CD4-positive, alpha-beta T cell (primary cell): Measurements from ENCODE around the gene OR2A25. TPM values are rescaled to one million over a fixed set of nuclear protein-coding genes. Genes with fewer than 3 reads are reported as not detected.

Experiments
- ATAC-seq: fragments of 200-7000 bp; cut with Tn5 transposase; one replicate; pipeline ENCODE4 v1.10.0; 2022; ENCODE audit warnings: mild to moderate bottlenecking; ENCODE audit not compliant: poor library complexity
- CTCF ChIA-PET: fragments of 350-600 bp; sonication (Branson Sonifier 250); formaldehyde crosslinking; loops from one replicate; lab custom pipeline; 2021; ENCODE audit warnings: antibody characterized with exemption, inconsistent platforms; lab: Charles Lee
- POLR2A ChIA-PET: fragments of 350-600 bp; sonication (Branson Sonifier 250); formaldehyde crosslinking; loops from one replicate; lab custom pipeline; 2021; ENCODE audit warnings: antibody characterized with exemption, inconsistent platforms; lab: Charles Lee
- DNase-seq, 14 experiments: peaks; one replicate each; pipeline ENCODE4 v3.0.0-alpha.2; 2013 to 2020; ENCODE audit warnings: mixed read lengths in 2 of 14
- H3K27ac ChIP-seq, 2 donors: one replicate each; pipeline versions ENCODE4 v1.5.1 to v1.7.0; 2013; ENCODE audit warnings: low read length in 2 of 2, low read depth in 1 of 2, mild to moderate bottlenecking in 1 of 2
- H3K27me3 ChIP-seq, 2 experiments: 1 replicate in 1 of 2; 2 replicates in 1 of 2; pipeline versions ENCODE4 v1.6.1 to v1.7.0; 2013; ENCODE audit warnings: low read length in 2 of 2, control low read depth in 1 of 2, mild to moderate bottlenecking in 1 of 2, moderate library complexity in 1 of 2; ENCODE audit not compliant: insufficient read depth in 2 of 2, control insufficient read depth in 1 of 2
- H3K36me3 ChIP-seq: one replicate; pipeline ENCODE4 v1.6.1; 2013; ENCODE audit warnings: low read length, control low read depth; ENCODE audit not compliant: insufficient read depth
- H3K4me1 ChIP-seq: one replicate; pipeline ENCODE4 v1.6.1; 2013; ENCODE audit warnings: low read length, control low read depth; ENCODE audit not compliant: insufficient read depth
- H3K4me3 ChIP-seq: one replicate; pipeline ENCODE4 v1.5.1; 2013; ENCODE audit warnings: mild to moderate bottlenecking, low read length, moderate library complexity
- H3K9me3 ChIP-seq, 2 experiments: 1 replicate in 1 of 2; 2 replicates in 1 of 2; pipeline versions ENCODE4 v1.6.1 to v1.7.0; 2013; ENCODE audit warnings: low read length in 2 of 2, mild to moderate bottlenecking in 2 of 2, control low read depth in 1 of 2, moderate library complexity in 1 of 2; ENCODE audit not compliant: control insufficient read depth in 1 of 2, insufficient read depth in 1 of 2
- H3K27ac Mint-ChIP-seq: one replicate; pipeline ENCODE4 v1.8.0; 2020; ENCODE audit warnings: mixed read lengths
- H3K27me3 Mint-ChIP-seq: one replicate; pipeline ENCODE4 v1.8.0; 2021; ENCODE audit warnings: mixed read lengths
- H3K36me3 Mint-ChIP-seq: one replicate; pipeline ENCODE4 v1.8.0; 2021; ENCODE audit warnings: low read depth, mixed read lengths
- H3K4me1 Mint-ChIP-seq: one replicate; pipeline ENCODE4 v1.8.0; 2021; ENCODE audit warnings: low read depth, mixed read lengths
- H3K4me3 Mint-ChIP-seq: one replicate; pipeline ENCODE4 v1.8.0; 2020; ENCODE audit warnings: mild to moderate bottlenecking, mixed read lengths
- H3K9me3 Mint-ChIP-seq: one replicate; pipeline ENCODE4 v1.8.0; 2020; ENCODE audit warnings: mixed read lengths
- CTCF ChIP-seq: fragments of 200-600 bp; IDR thresholded peaks from one replicate; pipeline ENCODE4 v1.8.0; 2022; ENCODE audit warnings: antibody characterized with exemption, mild to moderate bottlenecking
- intact Hi-C, 2 experiments: fragments of 100-400 bp; cut with DNase I in 1 of 2; cut with micrococcal nuclease in 1 of 2; formaldehyde crosslinking; loops; one replicate each; pipeline versions ENCODE4 v1.15.1 to v1.9.0; 2023 to 2025; cut with DNase I, micrococcal nuclease
- total RNA-seq, 174 experiments: library from RNA in 2 of 174; stranded (reverse) in 2 of 174; gene quantifications; one replicate each; pipeline ENCODE4 v1.2.3 and lab custom pipeline; 2021 to 2026

Gene OR2A25
- total RNA-seq, 2 experiments from 2014 or later, result not detected

- Histone ChIP-seq H3K4me3 (no peak overlapping the region), H3K27me3 (no peaks in the 10 kb centered on the region), H3K36me3 (no peaks in the 10 kb centered on the region), H3K9me3 (no peaks in the 10 kb centered on the region), H3K4me1 (no peaks in the 10 kb centered on the region), H3K27ac (no peak overlapping the region)
- POLR2A ChIA-PET, result no interaction called here
- ATAC-seq (no peak), DNase-seq (no peak)
- Mint-ChIP-seq H3K4me3 (no peak overlapping the region), H3K36me3 (no peaks in the 10 kb centered on the region), H3K27me3 (peaks cover 42% of the 10 kb centered on the region), H3K27ac (no peak overlapping the region), H3K9me3 (no peaks in the 10 kb centered on the region), H3K4me1 (no peaks in the 10 kb centered on the region)
- intact Hi-C loops, result no loop called here
- CTCF ChIA-PET, result no interaction called here
- no peak for TF ChIP-seq CTCF
These were observed 37.1 kb upstream of the OR2A25 start for GRCh38 chr7:144032516-144032915.

- intact Hi-C loops, result no loop called here
- ATAC-seq, result no peak
- ChIA-PET POLR2A (interaction anchor here (0.8 kb wide), 1 partner anchor 33 kb away, joined by 3 read pairs; no protein-coding TSS in a partner anchor), CTCF (no interaction called here)
- H3K27ac ChIP-seq, result no peak overlapping the region
- Mint-ChIP-seq H3K4me1 (no peaks in the 10 kb centered on the region), H3K4me3 (no peak overlapping the region), H3K27ac (no peak overlapping the region), H3K9me3 (no peaks in the 10 kb centered on the region), H3K27me3 (peaks cover 48% of the 10 kb centered on the region), H3K36me3 (no peaks in the 10 kb centered on the region)
- no peak for DNase-seq
- H3K36me3 ChIP-seq, result no peaks in the 10 kb centered on the region
- H3K9me3 ChIP-seq, result no peaks in the 10 kb centered on the region
- H3K4me3 ChIP-seq, result no peak overlapping the region
- no peaks in the 10 kb centered on the region for H3K4me1 ChIP-seq
- H3K27me3 ChIP-seq, result no peaks in the 10 kb centered on the region
- no peak for TF ChIP-seq CTCF
These were observed 36.5 kb upstream of the OR2A25 start for GRCh38 chr7:144032985-144033709.

- ATAC-seq (no peak), DNase-seq (no peak)
- TF ChIP-seq CTCF, result no peak
- peaks cover 48% of the 10 kb centered on the region for H3K27me3 Mint-ChIP-seq
- H3K36me3 Mint-ChIP-seq, result no peaks in the 10 kb centered on the region
- no peaks in the 10 kb centered on the region for H3K4me1 Mint-ChIP-seq
- Histone ChIP-seq H3K27ac (no peak overlapping the region), H3K27me3 (no peaks in the 10 kb centered on the region), H3K4me3 (no peak overlapping the region), H3K9me3 (no peaks in the 10 kb centered on the region), H3K4me1 (no peaks in the 10 kb centered on the region), H3K36me3 (no peaks in the 10 kb centered on the region)
- no peaks in the 10 kb centered on the region for H3K9me3 Mint-ChIP-seq
- ChIA-PET POLR2A (no interaction called here), CTCF (no interaction called here)
- no peak overlapping the region for H3K27ac Mint-ChIP-seq
- H3K4me3 Mint-ChIP-seq, result no peak overlapping the region
- intact Hi-C loops, result no loop called here
These were observed 34.2 kb upstream of the OR2A25 start for GRCh38 chr7:144035385-144035784.
